ENCODE data around the gene TTC17.

The TTC17 gene

DNA sequence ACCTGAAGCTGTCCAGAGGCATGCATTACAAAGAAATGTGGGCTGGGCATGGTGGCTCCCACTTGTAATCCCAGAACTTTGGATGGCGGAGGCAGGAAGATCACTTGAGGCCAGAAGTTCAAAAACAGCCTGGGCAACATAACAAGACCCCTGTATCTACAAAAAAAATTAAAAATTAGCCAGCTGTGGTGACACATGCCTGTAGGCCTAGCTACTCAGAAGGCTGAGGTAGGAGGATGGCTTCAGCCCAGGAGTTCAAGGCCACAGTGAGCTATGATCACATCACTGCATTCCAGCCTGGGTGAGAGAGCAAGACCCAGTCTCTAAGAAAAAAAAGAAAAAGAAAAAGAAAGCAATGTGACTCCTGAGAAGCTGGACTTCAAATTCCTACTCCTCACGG is 183.3 kb downstream of the TTC17 start:
- no peak for DNase-seq (ENCODE audit: low read depth)

DNA sequence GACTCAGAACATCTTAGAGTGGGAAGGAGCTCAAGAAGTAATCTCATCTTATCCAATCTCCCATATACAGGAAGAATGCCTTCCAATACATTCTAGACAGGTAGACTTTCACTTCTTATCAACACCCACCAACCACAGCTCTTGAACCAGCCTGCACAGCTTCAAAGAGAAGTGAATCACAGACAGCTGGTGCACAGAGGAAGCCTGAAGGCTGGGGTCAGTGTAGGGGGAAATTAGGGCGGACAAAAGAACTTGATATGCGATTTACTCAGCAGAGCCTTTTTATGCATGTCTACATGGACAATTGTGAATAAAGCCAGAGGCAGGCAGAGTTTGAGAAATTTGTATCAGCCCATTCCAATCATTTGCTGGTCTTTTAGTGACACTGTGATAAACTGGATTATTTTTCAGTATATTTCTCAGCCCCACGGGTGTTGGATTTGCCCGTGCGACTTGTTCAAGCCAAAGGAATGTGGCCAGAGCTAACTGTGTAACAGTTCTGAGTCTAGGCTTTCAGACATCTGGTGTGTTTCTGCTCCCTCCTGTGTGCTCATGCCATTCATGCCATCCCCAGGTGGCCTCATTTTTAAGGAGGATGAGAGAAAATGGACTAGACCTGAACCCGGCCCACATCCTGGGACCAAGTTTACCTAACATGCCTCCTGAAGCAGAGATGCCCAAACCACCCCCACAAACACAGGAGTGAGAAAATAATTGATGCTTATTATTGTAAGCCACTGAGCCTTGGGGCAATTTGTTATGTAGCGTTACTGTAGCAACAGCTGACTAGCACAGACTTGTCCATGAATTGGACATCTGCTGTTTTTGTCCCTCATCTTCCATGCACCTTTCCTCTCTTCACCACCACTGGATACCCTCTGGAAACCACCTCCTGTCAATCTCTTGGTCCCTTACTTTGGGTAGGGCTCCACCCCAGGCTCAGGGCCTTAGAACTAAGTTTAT is 184.3 kb downstream of the TTC17 start:
- no peak for DNase-seq (ENCODE audit: low read depth)
